ENCODE results near the gene PDE6C. TPM values are rescaled to one million over a fixed set of nuclear protein-coding genes. Genes with fewer than 3 reads are reported as not detected.
A peak's percentile ranks its signal among the peaks of the same experiment; 100 is the strongest.

The PDE6C gene
- polyA plus RNA-seq, 1 donor (not counting 4 experiments of a cell fraction or from before 2014, with no cell fraction given) = not detected

DNA sequence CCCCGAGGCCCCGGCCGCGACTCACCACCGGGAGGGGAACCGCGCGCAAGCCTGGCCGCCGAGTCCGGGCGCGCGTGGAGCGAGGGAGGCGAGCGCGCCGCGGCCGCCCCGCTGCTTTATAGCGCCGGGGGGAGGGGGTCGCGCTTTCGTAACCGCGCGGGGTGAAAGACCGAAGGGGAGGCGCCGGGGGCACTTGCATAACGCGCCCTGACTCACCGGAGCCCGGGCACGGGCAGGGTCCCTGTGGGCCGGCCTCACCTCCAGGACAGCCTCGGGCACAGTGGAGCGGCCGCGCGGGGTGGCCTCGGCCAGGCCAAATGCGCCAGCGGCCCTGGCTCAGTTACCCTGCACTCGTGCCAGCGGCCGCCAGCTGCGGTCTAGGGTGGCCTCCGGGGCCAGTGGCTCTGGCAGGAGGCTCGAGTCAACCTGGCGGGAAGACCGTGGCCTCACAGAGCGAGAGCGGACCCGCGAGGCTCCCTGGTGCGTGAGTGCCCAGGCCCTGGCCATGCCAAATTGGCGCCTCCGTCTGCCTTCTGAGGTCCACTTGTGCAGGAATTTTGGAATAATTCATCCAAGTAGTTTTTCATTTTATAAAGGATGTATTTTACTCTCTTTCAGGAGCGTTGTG, 11.1 kb upstream of the PDE6C start, which contains the start of gene RBP4:
TSS of gene RBP4 (minus strand) at position 90 of the 628 bp plus-strand sequence. CDS start 207 bp downstream, outside the sequence.
- no peak within 1 kb of the TSS for H2AFZ ChIP-seq (ENCODE audit: control insufficient read depth, low read length)
- H3K79me2 ChIP-seq (ENCODE audit: control insufficient read depth, insufficient read depth, low read length) = no peaks in the 10 kb centered on the region
- no peaks in the 10 kb centered on the region for H3K9me3 ChIP-seq (ENCODE audit: control insufficient read depth, low read depth, low read length)
- no peak within 1 kb of the TSS for H3K4me3 ChIP-seq (ENCODE audit: control insufficient read depth in 2 of 3, extremely low read depth in 1 of 3, insufficient read depth in 2 of 3, low read depth in 1 of 3, low read length in 3 of 3)
- H3K9me1 ChIP-seq (ENCODE audit: control insufficient read depth, extremely low read depth, insufficient read depth, low read length) = no peaks in the 10 kb centered on the region
- FAIRE-seq = no peak
- H3K9ac ChIP-seq (ENCODE audit: control insufficient read depth, extremely low read depth, insufficient read depth, low read length) = no peak within 1 kb of the TSS
- no peaks in the 10 kb centered on the region for H3K36me3 ChIP-seq (ENCODE audit: control insufficient read depth in 2 of 2, extremely low read depth in 1 of 2, insufficient read depth in 2 of 2, low read length in 2 of 2)
- no peaks in the 10 kb centered on the region for H4K20me1 ChIP-seq (ENCODE audit: control insufficient read depth, extremely low read depth, insufficient read depth, low read length)
- H3K27ac ChIP-seq (ENCODE audit: control insufficient read depth, insufficient read depth, low read length) = no peak within 1 kb of the TSS
- H3K27me3 ChIP-seq (ENCODE audit: control insufficient read depth, extremely low read depth, insufficient read depth, low read length) = peaks cover 42% of the 10 kb centered on the region
- no peaks in the 10 kb centered on the region for H3K4me1 ChIP-seq (ENCODE audit: control insufficient read depth, extremely low read depth, insufficient read depth, low read length)
- TF ChIP-seq, protein P1, sequence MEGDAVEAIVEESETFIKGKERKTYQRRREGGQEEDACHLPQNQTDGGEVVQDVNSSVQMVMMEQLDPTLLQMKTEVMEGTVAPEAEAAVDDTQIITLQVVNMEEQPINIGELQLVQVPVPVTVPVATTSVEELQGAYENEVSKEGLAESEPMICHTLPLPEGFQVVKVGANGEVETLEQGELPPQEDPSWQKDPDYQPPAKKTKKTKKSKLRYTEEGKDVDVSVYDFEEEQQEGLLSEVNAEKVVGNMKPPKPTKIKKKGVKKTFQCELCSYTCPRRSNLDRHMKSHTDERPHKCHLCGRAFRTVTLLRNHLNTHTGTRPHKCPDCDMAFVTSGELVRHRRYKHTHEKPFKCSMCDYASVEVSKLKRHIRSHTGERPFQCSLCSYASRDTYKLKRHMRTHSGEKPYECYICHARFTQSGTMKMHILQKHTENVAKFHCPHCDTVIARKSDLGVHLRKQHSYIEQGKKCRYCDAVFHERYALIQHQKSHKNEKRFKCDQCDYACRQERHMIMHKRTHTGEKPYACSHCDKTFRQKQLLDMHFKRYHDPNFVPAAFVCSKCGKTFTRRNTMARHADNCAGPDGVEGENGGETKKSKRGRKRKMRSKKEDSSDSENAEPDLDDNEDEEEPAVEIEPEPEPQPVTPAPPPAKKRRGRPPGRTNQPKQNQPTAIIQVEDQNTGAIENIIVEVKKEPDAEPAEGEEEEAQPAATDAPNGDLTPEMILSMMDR (optimal IDR thresholded peaks at IDR 0.05 in 1 of 3, IDR thresholded peaks at IDR 0.05 in 1 of 3, conservative IDR thresholded peaks at IDR 0.05 in 1 of 3; ENCODE audit: extremely low read depth in 1 of 3, insufficient read depth in 2 of 3, low read length in 3 of 3) = no peak
- no peak for TF ChIP-seq EZH2 (IDR thresholded peaks at IDR 0.05; ENCODE audit: low read length)
- no peak for DNase-seq (ENCODE audit: low read depth, low spot score)
- dilution Hi-C loops (cut with MboI; ENCODE audit: extremely low pct_ligation_motif_present, low sequenced_read_pairs) = no loop called here
- peak within 1 kb of the TSS; percentile 25 for H3K4me2 ChIP-seq (ENCODE audit: control insufficient read depth, extremely low read depth, insufficient read depth, low read depth, low read length)

DNA sequence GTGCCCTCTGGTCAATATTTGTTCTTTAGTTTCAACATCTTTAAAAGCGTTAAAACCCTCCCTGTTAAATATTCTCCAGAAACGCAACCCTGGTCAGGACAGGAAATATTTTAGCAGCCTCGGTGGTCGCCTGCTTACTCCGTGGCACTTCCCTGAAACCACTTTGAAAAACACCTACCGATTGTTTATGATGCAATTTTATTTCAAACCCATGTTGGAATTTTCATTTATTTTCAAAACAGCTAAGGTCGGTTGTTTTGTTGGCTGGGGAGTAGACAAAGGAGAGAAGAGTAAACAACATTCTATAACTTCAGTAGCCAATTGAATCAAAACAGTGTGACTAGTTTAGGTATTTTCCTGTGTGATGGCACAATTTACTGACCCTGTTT, 10.6 kb upstream of the PDE6C start:
- dilution Hi-C loops (cut with MboI; ENCODE audit: extremely low pct_ligation_motif_present, low sequenced_read_pairs) = no loop called here
- H3K9me1 ChIP-seq (ENCODE audit: control insufficient read depth, extremely low read depth, insufficient read depth, low read length) = no peaks in the 10 kb centered on the region
- FAIRE-seq (no peak), DNase-seq (ENCODE audit: low read depth, low spot score) (no peak)
- no peaks in the 10 kb centered on the region for H4K20me1 ChIP-seq (ENCODE audit: control insufficient read depth, extremely low read depth, insufficient read depth, low read length)
- H3K36me3 ChIP-seq (ENCODE audit: control insufficient read depth in 2 of 2, extremely low read depth in 1 of 2, insufficient read depth in 2 of 2, low read length in 2 of 2) = no peaks in the 10 kb centered on the region
- TF ChIP-seq, protein P1 (optimal IDR thresholded peaks at IDR 0.05 in 1 of 3, IDR thresholded peaks at IDR 0.05 in 1 of 3, conservative IDR thresholded peaks at IDR 0.05 in 1 of 3; ENCODE audit: extremely low read depth in 1 of 3, insufficient read depth in 2 of 3, low read length in 3 of 3) = no peak
- no peak for TF ChIP-seq EZH2 (IDR thresholded peaks at IDR 0.05; ENCODE audit: low read length)
- H3K79me2 ChIP-seq (ENCODE audit: control insufficient read depth, insufficient read depth, low read length) = no peaks in the 10 kb centered on the region
- no peak overlapping the region for H3K27ac ChIP-seq (ENCODE audit: control insufficient read depth, insufficient read depth, low read length)
- no peaks in the 10 kb centered on the region for H3K9me3 ChIP-seq (ENCODE audit: control insufficient read depth, low read depth, low read length)
- H3K4me1 ChIP-seq (ENCODE audit: control insufficient read depth, extremely low read depth, insufficient read depth, low read length) = no peaks in the 10 kb centered on the region
- no peak overlapping the region for H3K9ac ChIP-seq (ENCODE audit: control insufficient read depth, extremely low read depth, insufficient read depth, low read length)
- no peak overlapping the region for H2AFZ ChIP-seq (ENCODE audit: control insufficient read depth, low read length)
- H3K27me3 ChIP-seq (ENCODE audit: control insufficient read depth, extremely low read depth, insufficient read depth, low read length) = peaks cover 42% of the 10 kb centered on the region
- H3K4me3 ChIP-seq (ENCODE audit: control insufficient read depth in 2 of 3, extremely low read depth in 1 of 3, insufficient read depth in 2 of 3, low read depth in 1 of 3, low read length in 3 of 3) = no peak overlapping the region
- H3K4me2 ChIP-seq (ENCODE audit: control insufficient read depth, extremely low read depth, insufficient read depth, low read depth, low read length) = no peak overlapping the region
